SK-N-SH (cell line): ENCODE measurements around the gene HRH1. TPM values are rescaled to one million over a fixed set of nuclear protein-coding genes. Genes with fewer than 3 reads are reported as not detected.

Experiments used
- CTCF ChIA-PET: fragments of 300-600, 350-600 bp; formaldehyde crosslinking; extraction: SDS; loops from one replicate; lab custom pipeline; 2021; lab: Yijun Ruan, JAX
- POLR2A ChIA-PET: fragments of 350-600 bp; sonication (Branson Sonifier 250); formaldehyde crosslinking; extraction: SDS; loops from one replicate; lab custom pipeline; 2020; ENCODE audit warnings: antibody characterized with exemption, inconsistent platforms; lab: Yijun Ruan, JAX
- DNase-seq: peaks from one replicate; pipeline ENCODE4 v3.0.0; 2012
- H2AFZ ChIP-seq: fragments of 200-600 bp; sonication (generic); 2 replicates; pipeline ENCODE4 v1.8.1; 2016; ENCODE audit warnings: antibody characterized with exemption, mild to moderate bottlenecking, low read depth
- H3F3A ChIP-seq: fragments of 200-600 bp; sonication (generic); replicated peaks from 2 replicates; pipeline ENCODE3; 2016; ENCODE audit warnings: antibody characterized with exemption, mild to moderate bottlenecking; ENCODE audit not compliant: insufficient read depth
- H3K27ac ChIP-seq, 2 experiments: fragments of 200-500 bp in 1 of 2; fragments of 200-600 bp in 1 of 2; sonication (Bioruptor generic) in 1 of 2; sonication (generic), shearing (Covaris generic) in 1 of 2; 2 replicates each; pipeline versions ENCODE4 v1.5.1 to v1.6.1; 2014 to 2016; ENCODE audit warnings: low read depth in 2 of 2, inconsistent platforms in 1 of 2, low read length in 1 of 2, mild to moderate bottlenecking in 1 of 2, mixed read lengths in 1 of 2
- H3K27me3 ChIP-seq: fragments of 200-600 bp; sonication (generic), shearing (Covaris generic); 2 replicates; pipeline ENCODE4 v1.6.1; 2016; ENCODE audit warnings: mixed run types; ENCODE audit not compliant: insufficient read depth
- H3K36me3 ChIP-seq, 2 experiments: fragments of 200-500 bp in 1 of 2; fragments of 200-600 bp in 1 of 2; sonication (Bioruptor generic) in 1 of 2; sonication (generic) in 1 of 2; replicated peaks in 1 of 2; 2 replicates each; pipeline versions ENCODE3 to v1.5.1; 2014 to 2016; ENCODE audit warnings: low read length in 1 of 2, mild to moderate bottlenecking in 1 of 2; ENCODE audit not compliant: insufficient read depth in 2 of 2, control insufficient read depth in 1 of 2
- H3K4me1 ChIP-seq, 2 experiments: fragments of 200-500 bp in 1 of 2; fragments of 200-600 bp in 1 of 2; sonication (Bioruptor generic) in 1 of 2; sonication (generic), shearing (Covaris generic) in 1 of 2; 2 replicates each; pipeline versions ENCODE4 v1.5.1 to v1.6.1; 2014 to 2016; ENCODE audit warnings: low read depth in 1 of 2, low read length in 1 of 2, mixed run types in 1 of 2; ENCODE audit not compliant: insufficient read depth in 2 of 2, control insufficient read depth in 1 of 2
- H3K4me2 ChIP-seq: fragments of 200-600 bp; sonication (generic), shearing (Covaris generic); 2 replicates; pipeline ENCODE4 v1.6.1; 2017; ENCODE audit warnings: mixed run types
- H3K4me3 ChIP-seq, 2 experiments: fragments of 200-500 bp in 1 of 2; fragments of 200-600 bp in 1 of 2; sonication (Bioruptor generic) in 1 of 2; sonication (generic), shearing (Covaris generic) in 1 of 2; 2 replicates each; pipeline versions ENCODE4 v1.5.1 to v1.8.1; 2014 to 2016; ENCODE audit warnings: low read depth in 2 of 2, inconsistent platforms in 1 of 2, low read length in 1 of 2, mild to moderate bottlenecking in 1 of 2, mixed read lengths in 1 of 2, moderate library complexity in 1 of 2
- H3K79me2 ChIP-seq: fragments of 200-600 bp; sonication (generic); 2 replicates; pipeline ENCODE4 v1.8.1; 2017; ENCODE audit warnings: mild to moderate bottlenecking; ENCODE audit not compliant: insufficient read depth
- H3K9ac ChIP-seq: fragments of 200-600 bp; sonication (generic); 2 replicates; pipeline ENCODE4 v1.6.1; 2017; ENCODE audit warnings: mixed run types
- H3K9me2 ChIP-seq: fragments of 200-600 bp; sonication (generic); 2 replicates; pipeline ENCODE4 v1.6.1; 2017; ENCODE audit warnings: mixed run types
- H3K9me3 ChIP-seq: fragments of 200-600 bp; sonication (generic); 2 replicates; pipeline ENCODE4 v1.6.1; 2017; ENCODE audit warnings: mixed run types, mild to moderate bottlenecking, moderate library complexity
- H4K20me1 ChIP-seq: fragments of 200-600 bp; sonication (generic); 2 replicates; pipeline ENCODE4 v1.6.1; 2017; ENCODE audit warnings: mild to moderate bottlenecking, mixed run types; ENCODE audit not compliant: insufficient read depth
- RAD21 ChIP-seq: IDR thresholded peaks from 2 replicates; pipeline ENCODE4 v1.6.1; 2012; ENCODE audit warnings: mild to moderate bottlenecking, low read length
- RCOR1 ChIP-seq: fragments of 150-350 bp; IDR thresholded peaks from 2 replicates; pipeline ENCODE4 v1.6.1; 2017; ENCODE audit warnings: antibody characterized with exemption, low read length
- WGBS: methylation state at CpG from one replicate; pipeline ENCODE4 v1.1.6; 2017; ENCODE audit warnings: low lambda C conversion rate; 5-methylcytosine and 5-hydroxymethylcytosine counted together
- polyA plus RNA-seq, 3 experiments: library from polyadenylated mRNA; depleted of rRNA; stranded (reverse); fragments of >200 nt; gene quantifications; 2 replicates each; pipeline ENCODE4 v1.2.3, GENCODE V29; 2012
- small RNA-seq, 7 experiments: library from RNA; depleted of rRNA; stranded (forward); fragments of <200 nt; gene quantifications; one replicate each; pipeline ENCODE3, GENCODE V24; 2012

HRH1 gene
- polyA plus RNA-seq, 1 of the 3 experiments (the other 2 are of a cell fraction): 6.2 TPM

- H3K4me3 ChIP-seq: no peak overlapping the region
- H4K20me1 ChIP-seq: no peaks in the 10 kb centered on the region
- H3K9me2 ChIP-seq: no peaks in the 10 kb centered on the region
- no peak overlapping the region for H3K9ac ChIP-seq
- H3F3A ChIP-seq: no peaks in the 10 kb centered on the region
- no peak overlapping the region for H2AFZ ChIP-seq
- H3K4me2 ChIP-seq: no peak overlapping the region
- no peaks in the 10 kb centered on the region for H3K9me3 ChIP-seq
- ChIA-PET POLR2A (no interaction called here), CTCF (interaction anchor here (1.1 to 1.4 kb wide), 2 partner anchors 38 to 75 kb away, joined by 3 read pairs; no protein-coding TSS in a partner anchor)
- peaks cover 0 to 5% of the 10 kb centered on the region in 2 experiments; a peak in 2 of 4 replicates for H3K4me1 ChIP-seq
- H3K79me2 ChIP-seq: no peaks in the 10 kb centered on the region
- H3K36me3 ChIP-seq: peaks cover 60 to 73% of the 10 kb centered on the region in 2 experiments
- peak; percentile 21 for DNase-seq
- H3K27me3 ChIP-seq: no peaks in the 10 kb centered on the region
- H3K27ac ChIP-seq: 0 out of 4 replicates have a peak overlapping the region, but pooled peaks of 1 of the 2 experiments have one; percentile 8
- 74% methylated on average over 5 of the region's 5 CpGs for WGBS
- TF ChIP-seq RAD21 (no peak), RCOR1 (peak; percentile 50; the same call in 1 of the 2 replicates)
Measured at GRCh38 chr3:11312166-11312565, 157.9 kb downstream of the HRH1 start.

Small RNAs within 50 kb of the gene (small RNA-seq; reads per million reads assigned to genes)
- gene AC083855.1: 0 reads per million in 7 experiments

Other genes with a start within 250 kb of the HRH1 start
- gene SLC6A1, start 161.7 kb upstream of the HRH1 start, polyA plus RNA-seq (2012; rRNA removed): not detected in 2 replicates
- 29.5 and 44.5 TPM in 2 replicates for gene ATG7, start 117.9 kb downstream of the HRH1 start, polyA plus RNA-seq (2012; rRNA removed)